ENCODE results near the gene CDPF1.

GRCh38 chr22:46280063-46280817 is 30.1 kb upstream of the CDPF1 start:
- TF ChIP-seq POLR2A (IDR thresholded peaks at IDR 0.05) (no peak), CTCF (IDR thresholded peaks at IDR 0.05) (no peak)

Measured in prostate gland (tissue), 2 donors.